ENCODE measurements around the gene ARMC8. TPM values are rescaled to one million over a fixed set of nuclear protein-coding genes. Genes with fewer than 3 reads are reported as not detected.

The ARMC8 gene
- total RNA-seq, 1 donor from 2014 or later = 46.5 TPM

DNA sequence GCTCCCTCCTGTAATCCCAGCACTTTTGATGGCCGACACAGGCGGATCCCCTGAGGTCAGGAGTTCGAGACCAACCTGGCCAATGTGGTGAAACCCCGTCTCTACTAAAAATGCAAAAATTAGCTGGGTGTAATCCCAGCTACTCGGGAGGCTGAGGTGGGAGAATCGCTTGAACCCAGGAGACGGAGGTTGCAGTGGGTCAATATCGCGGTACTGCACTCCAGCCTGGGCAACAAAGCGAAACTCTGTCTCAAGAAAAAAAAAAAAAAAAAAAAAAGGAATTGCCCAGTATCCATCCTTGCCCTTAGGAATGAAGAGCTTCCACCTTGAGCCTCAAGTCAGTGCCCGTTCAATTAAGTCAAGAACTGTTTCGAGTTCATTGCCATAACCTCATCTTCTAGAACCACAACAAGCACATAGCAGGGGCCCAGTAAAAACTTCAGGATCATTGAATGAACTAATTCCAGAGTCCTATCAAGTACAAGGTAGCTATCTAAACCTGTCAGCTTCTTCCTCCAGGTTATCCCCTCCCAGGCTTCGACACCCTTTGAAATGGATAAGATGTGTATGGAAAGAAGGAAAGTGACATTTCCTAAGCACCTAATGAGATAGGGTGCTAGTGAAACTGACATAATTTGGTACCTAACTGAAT lies 13.2 kb upstream of the ARMC8 start:
- peaks cover 11% of the 10 kb centered on the region for H3K36me3 Mint-ChIP-seq (ENCODE audit: unreplicated experiment)
- no peak for DNase-seq (ENCODE audit: extremely low spot score, unreplicated experiment)
- H3K9me3 Mint-ChIP-seq (ENCODE audit: unreplicated experiment) = no peaks in the 10 kb centered on the region
- peaks cover 8% of the 10 kb centered on the region for H3K27me3 Mint-ChIP-seq (ENCODE audit: unreplicated experiment)
- H3K27ac Mint-ChIP-seq (ENCODE audit: unreplicated experiment) = peak overlapping the region; percentile 88
- H3K4me1 Mint-ChIP-seq (ENCODE audit: unreplicated experiment) = peaks cover 32% of the 10 kb centered on the region
- peak overlapping the region; percentile 94 for H3K4me3 Mint-ChIP-seq (ENCODE audit: unreplicated experiment)
- TF ChIP-seq, protein P1, sequence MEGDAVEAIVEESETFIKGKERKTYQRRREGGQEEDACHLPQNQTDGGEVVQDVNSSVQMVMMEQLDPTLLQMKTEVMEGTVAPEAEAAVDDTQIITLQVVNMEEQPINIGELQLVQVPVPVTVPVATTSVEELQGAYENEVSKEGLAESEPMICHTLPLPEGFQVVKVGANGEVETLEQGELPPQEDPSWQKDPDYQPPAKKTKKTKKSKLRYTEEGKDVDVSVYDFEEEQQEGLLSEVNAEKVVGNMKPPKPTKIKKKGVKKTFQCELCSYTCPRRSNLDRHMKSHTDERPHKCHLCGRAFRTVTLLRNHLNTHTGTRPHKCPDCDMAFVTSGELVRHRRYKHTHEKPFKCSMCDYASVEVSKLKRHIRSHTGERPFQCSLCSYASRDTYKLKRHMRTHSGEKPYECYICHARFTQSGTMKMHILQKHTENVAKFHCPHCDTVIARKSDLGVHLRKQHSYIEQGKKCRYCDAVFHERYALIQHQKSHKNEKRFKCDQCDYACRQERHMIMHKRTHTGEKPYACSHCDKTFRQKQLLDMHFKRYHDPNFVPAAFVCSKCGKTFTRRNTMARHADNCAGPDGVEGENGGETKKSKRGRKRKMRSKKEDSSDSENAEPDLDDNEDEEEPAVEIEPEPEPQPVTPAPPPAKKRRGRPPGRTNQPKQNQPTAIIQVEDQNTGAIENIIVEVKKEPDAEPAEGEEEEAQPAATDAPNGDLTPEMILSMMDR (IDR thresholded peaks at IDR 0.05) = no peak

DNA sequence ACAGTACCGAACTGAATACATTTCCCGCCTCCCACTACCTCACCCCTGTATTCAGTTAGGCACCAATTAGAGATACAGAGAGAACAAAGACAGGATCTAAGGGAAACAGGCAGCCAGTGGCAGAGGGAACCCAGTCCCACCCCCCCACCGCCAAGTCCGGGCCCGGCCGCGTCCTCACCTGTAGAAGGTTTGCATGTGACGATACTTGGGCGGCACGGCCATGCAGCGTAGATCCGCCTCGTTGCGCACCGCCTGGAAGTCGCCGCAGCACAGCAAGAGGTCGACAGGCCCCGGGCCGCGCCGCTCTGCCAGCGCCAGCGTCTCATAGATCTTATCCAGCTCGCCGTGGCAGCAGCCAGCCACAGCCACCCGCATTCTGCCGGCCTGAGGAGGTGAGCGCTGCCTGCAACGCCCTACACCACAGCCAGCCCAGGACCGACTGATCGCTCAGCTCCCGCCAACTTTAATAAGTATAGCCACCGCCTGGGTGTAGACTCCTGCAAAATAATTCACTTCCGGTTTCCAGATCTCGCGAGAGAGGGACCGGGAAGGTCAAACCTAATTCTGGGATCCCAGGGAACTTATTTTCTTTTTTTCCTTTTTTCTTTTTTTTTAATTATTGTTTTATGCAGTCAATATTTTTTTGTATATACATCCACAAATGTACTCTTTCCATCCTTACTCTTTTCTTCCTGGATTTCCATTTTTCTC lies 12.5 kb upstream of the ARMC8 start, which contains the start of gene DBR1:
Gene DBR1, minus strand, starts transcription at position 501 of the 711 bp plus-strand sequence. Its CDS starts 126 bp downstream, at position 375.
- Mint-ChIP-seq H3K4me1 (ENCODE audit: unreplicated experiment) (peaks cover 32% of the 10 kb centered on the region), H3K27ac (ENCODE audit: unreplicated experiment) (peak within 1 kb of the TSS; percentile 88), H3K9me3 (ENCODE audit: unreplicated experiment) (no peaks in the 10 kb centered on the region), H3K36me3 (ENCODE audit: unreplicated experiment) (peaks cover 10% of the 10 kb centered on the region), H3K27me3 (ENCODE audit: unreplicated experiment) (peaks cover 12% of the 10 kb centered on the region), H3K4me3 (ENCODE audit: unreplicated experiment) (peak within 1 kb of the TSS; percentile 94)
- peak; percentile 91 for DNase-seq (ENCODE audit: extremely low spot score, unreplicated experiment)
- TF ChIP-seq, protein P1 (IDR thresholded peaks at IDR 0.05) = no peak

DNA sequence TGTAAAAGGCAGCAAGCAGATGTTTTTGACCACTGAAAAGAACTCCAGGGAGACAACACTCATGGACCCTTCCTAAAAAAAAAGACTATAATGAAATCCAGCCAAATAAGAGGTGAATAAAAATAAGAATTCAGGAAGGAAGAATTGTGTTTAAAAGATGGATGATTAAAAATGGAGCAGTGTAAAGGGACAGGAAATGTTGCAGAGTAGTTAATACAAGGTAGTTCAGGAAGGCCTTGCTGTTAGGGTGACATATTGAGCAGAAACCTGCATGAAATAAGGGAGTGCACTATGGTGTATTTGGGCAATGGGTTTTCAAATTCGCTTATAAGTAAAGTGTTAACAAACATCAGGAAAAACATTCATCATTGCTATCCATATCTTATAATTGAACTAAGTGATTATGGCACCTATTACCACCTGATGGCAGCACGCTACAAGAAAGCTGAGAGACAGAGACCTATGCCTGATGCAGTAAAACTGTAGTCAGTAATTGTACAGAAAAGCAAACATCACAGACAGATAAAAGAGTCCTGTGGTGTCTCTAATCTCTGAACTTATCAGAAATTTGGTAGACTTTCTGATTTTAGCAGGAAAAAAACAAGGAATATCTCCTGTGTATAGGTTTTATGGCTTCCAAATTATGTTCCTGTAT lies 6.6 kb upstream of the ARMC8 start:
- Mint-ChIP-seq H3K27ac (ENCODE audit: unreplicated experiment) (no peak overlapping the region), H3K36me3 (ENCODE audit: unreplicated experiment) (no peaks in the 10 kb centered on the region), H3K27me3 (ENCODE audit: unreplicated experiment) (peaks cover 44% of the 10 kb centered on the region), H3K4me1 (ENCODE audit: unreplicated experiment) (no peaks in the 10 kb centered on the region), H3K4me3 (ENCODE audit: unreplicated experiment) (no peak overlapping the region), H3K9me3 (ENCODE audit: unreplicated experiment) (no peaks in the 10 kb centered on the region)
- no peak for DNase-seq (ENCODE audit: extremely low spot score, unreplicated experiment)
- TF ChIP-seq, protein P1 (IDR thresholded peaks at IDR 0.05) = peak; percentile 56

DNA sequence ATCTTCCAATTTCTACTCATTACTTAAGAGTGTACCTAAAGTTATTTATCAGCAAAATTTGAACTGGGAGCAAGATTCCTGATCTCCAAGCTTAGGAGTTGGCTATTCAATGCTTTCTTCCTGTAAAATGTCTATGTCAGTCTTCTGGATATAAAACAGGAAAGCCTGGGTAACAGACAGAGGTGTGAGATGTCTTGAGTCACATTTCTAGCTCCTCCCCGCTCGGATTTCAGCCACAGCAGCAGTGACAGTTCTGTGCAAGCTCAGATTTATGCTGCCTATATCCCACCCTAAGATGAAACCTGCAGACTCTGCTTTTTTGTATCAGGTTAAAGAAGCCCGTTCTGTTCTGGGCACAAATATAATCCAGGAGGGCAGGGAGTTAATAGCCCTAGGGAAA lies 2.1 kb upstream of the ARMC8 start:
- H3K27ac Mint-ChIP-seq (ENCODE audit: unreplicated experiment) = no peak overlapping the region
- H3K27me3 Mint-ChIP-seq (ENCODE audit: unreplicated experiment) = peaks cover 32% of the 10 kb centered on the region
- H3K4me1 Mint-ChIP-seq (ENCODE audit: unreplicated experiment) = peaks cover 27% of the 10 kb centered on the region
- TF ChIP-seq, protein P1 (IDR thresholded peaks at IDR 0.05) = no peak
- H3K36me3 Mint-ChIP-seq (ENCODE audit: unreplicated experiment) = peaks cover 3% of the 10 kb centered on the region
- no peak for DNase-seq (ENCODE audit: extremely low spot score, unreplicated experiment)
- H3K4me3 Mint-ChIP-seq (ENCODE audit: unreplicated experiment) = no peak overlapping the region
- H3K9me3 Mint-ChIP-seq (ENCODE audit: unreplicated experiment) = no peaks in the 10 kb centered on the region

DNA sequence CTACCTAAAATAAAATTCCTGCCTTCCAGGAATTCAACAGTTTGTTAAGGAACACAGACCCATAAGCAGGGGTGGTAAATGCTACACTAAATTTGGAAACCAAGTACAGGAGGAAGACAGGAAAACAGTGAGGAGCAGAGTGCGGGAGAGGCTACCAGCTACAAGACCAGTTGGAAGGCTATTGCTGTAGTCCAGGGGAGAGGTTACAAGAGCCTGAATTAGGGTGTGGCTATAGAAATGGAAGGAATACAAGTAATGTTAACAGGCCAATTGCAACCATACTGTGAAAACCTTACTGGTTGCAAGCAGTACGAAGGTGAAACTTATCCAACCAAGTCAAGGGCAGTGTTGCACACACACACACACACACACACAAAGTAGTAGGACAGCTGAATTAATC lies 880 bp upstream of the ARMC8 start:
- Mint-ChIP-seq H3K27ac (ENCODE audit: unreplicated experiment) (no peak overlapping the region), H3K9me3 (ENCODE audit: unreplicated experiment) (no peaks in the 10 kb centered on the region), H3K27me3 (ENCODE audit: unreplicated experiment) (peaks cover 22% of the 10 kb centered on the region), H3K4me1 (ENCODE audit: unreplicated experiment) (peaks cover 28% of the 10 kb centered on the region), H3K4me3 (ENCODE audit: unreplicated experiment) (peak overlapping the region; percentile 97), H3K36me3 (ENCODE audit: unreplicated experiment) (peaks cover 4% of the 10 kb centered on the region)
- DNase-seq (ENCODE audit: extremely low spot score, unreplicated experiment) = no peak
- TF ChIP-seq, protein P1 (IDR thresholded peaks at IDR 0.05) = no peak

Data from osteocyte (in vitro differentiated cells).